Spleen (tissue), 13 donors: ENCODE data around the gene IFT80. TPM values are rescaled to one million over a fixed set of nuclear protein-coding genes. Genes with fewer than 3 reads are reported as not detected.

Experiments used
- DNase-seq: peaks from one replicate; pipeline ENCODE4 v3.0.0-alpha.2; 2020
- H3K27ac ChIP-seq, 8 donors: fragments of 200-600 bp; sonication (generic) in 7 of 8; 1 replicate in 4 of 8; 2 replicates in 4 of 8; pipeline versions ENCODE4 v1.5.0 to v1.8.0; 2016 to 2021; ENCODE audit warnings: inconsistent platforms in 4 of 8, mild to moderate bottlenecking in 4 of 8, moderate library complexity in 1 of 8
- H3K27me3 ChIP-seq, 7 donors: fragments of 200-600 bp; sonication (generic) in 6 of 7; replicated peaks in 1 of 7; 1 replicate in 4 of 7; 2 replicates in 3 of 7; pipeline versions ENCODE4 v1.5.0 to v1.8.0; 2016 to 2021; ENCODE audit warnings: inconsistent platforms in 3 of 7, mild to moderate bottlenecking in 1 of 7
- H3K36me3 ChIP-seq, 6 donors: fragments of 200-600 bp; sonication (generic) in 5 of 6; 1 replicate in 4 of 6; 2 replicates in 2 of 6; pipeline versions ENCODE4 v1.5.0 to v1.8.0; 2016 to 2021; ENCODE audit warnings: inconsistent platforms in 2 of 6
- H3K4me1 ChIP-seq, 6 donors: fragments of 200-600 bp; sonication (generic) in 5 of 6; 1 replicate in 3 of 6; 2 replicates in 3 of 6; pipeline versions ENCODE4 v1.5.0 to v1.8.0; 2016 to 2021; ENCODE audit warnings: inconsistent platforms in 3 of 6
- H3K4me3 ChIP-seq, 8 donors: fragments of 200-600 bp; sonication (generic) in 7 of 8; 1 replicate in 4 of 8; 2 replicates in 4 of 8; pipeline versions ENCODE4 v1.5.0 to v1.8.0; 2016 to 2021; ENCODE audit warnings: inconsistent platforms in 4 of 8, mild to moderate bottlenecking in 4 of 8, moderate library complexity in 2 of 8
- H3K9me3 ChIP-seq, 8 donors: fragments of 200-600 bp; sonication (generic) in 7 of 8; 1 replicate in 4 of 8; 2 replicates in 4 of 8; pipeline versions ENCODE4 v1.5.0 to v1.8.0; 2016 to 2021; ENCODE audit warnings: inconsistent platforms in 4 of 8
- POLR2A ChIP-seq, 3 donors: fragments of 450-650 bp; IDR thresholded peaks; one replicate each; pipeline ENCODE4 v1.5.1; 2017; ENCODE audit warnings: antibody characterized with exemption in 3 of 3, mild to moderate bottlenecking in 1 of 3
- POLR2AphosphoS5 ChIP-seq, 3 donors: sonication (generic); formaldehyde crosslinking; IDR thresholded peaks; one replicate each; pipeline ENCODE4 v1.5.1; 2017; ENCODE audit warnings: antibody characterized with exemption in 3 of 3
- WGBS, 5 donors: extraction: QIAGEN DNeasy Blood & Tissue Kit in 3 of 5; methylation state at CpG; one replicate each; pipeline versions ENCODE4 v1.1.5 to v1.1.7; 2013 to 2018; 5-methylcytosine and 5-hydroxymethylcytosine counted together
- intact Hi-C: fragments of 100-400 bp; cut with DNase I; formaldehyde crosslinking; loops from one replicate; pipeline ENCODE4 v1.15.0; 2023; ENCODE audit warnings: low total_unique reads
- long read RNA-seq, 2 donors: transcript quantifications; one replicate each; lab custom pipeline, GENCODE V29; 2026
- polyA plus RNA-seq, 3 donors: library from polyadenylated mRNA; stranded (reverse); fragments of 200-250 nt; gene quantifications; one replicate each; pipeline ENCODE4 v1.2.1, GENCODE V29; 2013
- total RNA-seq, 7 donors: library from RNA; depleted of rRNA in 3 of 7; stranded (reverse); fragments of >200 nt in 3 of 7; fragmentation: NEBNext Ultra II Directional in 4 of 7; extraction: Animal tissue kit (Norgen Biotek cat#: 25700) in 4 of 7; gene quantifications; one replicate each; pipeline versions ENCODE4 v1.1.0 to v1.2.1, GENCODE V29; 2016 to 2021
- TF ChIP-seq, protein P1 (sequence below), 11 experiments: fragments of 200-600 bp in 7 of 11; fragments of 450-650 bp in 4 of 11; sonication (generic) in 4 of 11; IDR thresholded peaks in 8 of 11; conservative IDR thresholded peaks in 3 of 11; 1 replicate in 7 of 11; 2 replicates in 4 of 11; pipeline versions ENCODE4 v1.4.0 to v1.8.0; 2016 to 2021; ENCODE audit warnings: antibody characterized with exemption in 11 of 11, inconsistent platforms in 4 of 11, mild to moderate bottlenecking in 1 of 11
- donor health status: healthy with polysubstance abuse.
- donor health status: DM: no; HTN: no; CAD: no; lungs with moderate emphysema.
- donor health status: DM: no; HTN: no; CAD: no.
- donor health status: Bipolar disorder and iron deficiency.
- donor health status: healthy.
- donor health status: DM: no; HTN: no; CAD: no.
- donor health status: DM: yes; HTN: yes; CAD: no.

IFT80 gene
- 10 to 100 TPM; 17.3 to 44.0 (median 24.5) TPM for total RNA-seq
- 10 to 100 TPM; 15.3 to 17.7 (median 16.0) TPM for polyA plus RNA-seq
- long read RNA-seq, donor 1, full-length matches to known transcripts, result 4 of 10 reads
- long read RNA-seq, donor 1, partial matches to known transcripts, result 6 of 10 reads
- long read RNA-seq, donor 1, other reads (novel, unspliced or antisense), result 0 of 10 reads
- long read RNA-seq, donor 2, partial matches to known transcripts, result 0 of 2 reads
- long read RNA-seq, donor 2, other reads (novel, unspliced or antisense), result 0 of 2 reads

DNA sequence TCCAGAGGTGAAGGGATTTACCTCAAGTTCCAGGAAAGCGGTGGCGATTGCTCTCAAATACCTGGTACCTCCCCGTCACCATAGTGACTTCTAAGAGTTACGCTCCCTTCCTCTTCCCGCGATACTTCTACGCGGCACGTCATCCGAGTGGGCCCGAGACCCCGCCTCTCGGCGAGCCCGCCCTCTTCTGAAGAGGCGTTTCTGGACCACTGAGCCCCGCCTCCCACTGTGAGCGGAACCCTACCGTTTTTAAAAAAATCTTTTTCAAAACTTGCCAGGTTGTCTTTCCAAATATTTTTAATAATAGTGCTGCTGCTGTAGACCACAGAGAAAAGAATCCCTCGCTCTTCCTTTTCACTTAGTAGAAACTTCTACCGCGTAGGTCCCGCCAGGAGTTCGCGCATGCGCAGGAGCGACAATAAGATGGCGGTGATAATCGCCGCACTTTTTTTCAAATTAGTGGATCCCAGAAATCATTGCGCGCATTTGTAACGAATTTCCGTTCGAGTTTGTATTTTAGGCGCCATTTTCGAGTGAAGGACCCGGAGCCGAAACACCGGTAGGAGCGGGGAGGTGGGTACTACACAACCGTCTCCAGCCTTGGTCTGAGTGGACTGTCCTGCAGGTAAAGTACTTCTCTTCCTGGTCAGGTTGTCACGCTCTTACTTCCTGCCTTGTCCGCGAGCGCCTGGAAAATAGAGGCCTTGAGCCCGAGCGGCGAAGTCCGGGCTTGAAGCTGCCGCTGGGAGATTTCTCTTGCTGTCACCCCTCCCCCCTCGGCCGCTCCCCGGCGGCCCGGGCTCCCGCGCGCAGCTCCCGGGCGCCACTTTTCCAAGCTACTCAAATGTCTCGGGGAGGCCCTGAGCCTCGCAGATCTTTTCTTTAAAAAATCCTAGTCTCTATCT lies at the start of gene IFT80, which contains the start of gene SMC4:
TSS of gene IFT80 (minus strand) at position 101 of the 905 bp plus-strand sequence. CDS start 14,625 bp downstream, outside the sequence.
TSS of gene SMC4 (plus strand) at position 526 of the 905 bp plus-strand sequence. CDS start 1,177 bp downstream, outside the sequence.
- H3K4me1 ChIP-seq, result peaks cover 0 to 56% (median 43%) of the 10 kb centered on the region in 6 donors
- DNase-seq, result peak; percentile 99
- H3K4me3 ChIP-seq, result peak within 1 kb of the TSS; percentile 77 to 94 (median 89)
- intact Hi-C loops, result no loop called here
- H3K27ac ChIP-seq, result peak within 1 kb of the TSS; percentile 88 to 98 (median 93)
- WGBS, 5 donors, result 0 to 1% (median 1%) methylated on average over 53 to 63 of the region's 63 CpGs
- no peaks in the 10 kb centered on the region for H3K36me3 ChIP-seq
- TF ChIP-seq POLR2A (IDR thresholded peaks at IDR 0.05) (peak in 1 of 3 donors; percentile 55), POLR2AphosphoS5 (IDR thresholded peaks at IDR 0.05) (peak; percentile 70 to 77 (median 76))
- TF ChIP-seq, protein P1, sequence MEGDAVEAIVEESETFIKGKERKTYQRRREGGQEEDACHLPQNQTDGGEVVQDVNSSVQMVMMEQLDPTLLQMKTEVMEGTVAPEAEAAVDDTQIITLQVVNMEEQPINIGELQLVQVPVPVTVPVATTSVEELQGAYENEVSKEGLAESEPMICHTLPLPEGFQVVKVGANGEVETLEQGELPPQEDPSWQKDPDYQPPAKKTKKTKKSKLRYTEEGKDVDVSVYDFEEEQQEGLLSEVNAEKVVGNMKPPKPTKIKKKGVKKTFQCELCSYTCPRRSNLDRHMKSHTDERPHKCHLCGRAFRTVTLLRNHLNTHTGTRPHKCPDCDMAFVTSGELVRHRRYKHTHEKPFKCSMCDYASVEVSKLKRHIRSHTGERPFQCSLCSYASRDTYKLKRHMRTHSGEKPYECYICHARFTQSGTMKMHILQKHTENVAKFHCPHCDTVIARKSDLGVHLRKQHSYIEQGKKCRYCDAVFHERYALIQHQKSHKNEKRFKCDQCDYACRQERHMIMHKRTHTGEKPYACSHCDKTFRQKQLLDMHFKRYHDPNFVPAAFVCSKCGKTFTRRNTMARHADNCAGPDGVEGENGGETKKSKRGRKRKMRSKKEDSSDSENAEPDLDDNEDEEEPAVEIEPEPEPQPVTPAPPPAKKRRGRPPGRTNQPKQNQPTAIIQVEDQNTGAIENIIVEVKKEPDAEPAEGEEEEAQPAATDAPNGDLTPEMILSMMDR (IDR thresholded peaks at IDR 0.05 in 8 of 11, conservative IDR thresholded peaks at IDR 0.05 in 3 of 11), result peak in 4 of 11 experiments; percentile 14 to 45 (median 33)
- H3K9me3 ChIP-seq, result no peaks in the 10 kb centered on the region
- peaks cover 0 to 21% (median 0%) of the 10 kb centered on the region in 7 donors for H3K27me3 ChIP-seq

DNA sequence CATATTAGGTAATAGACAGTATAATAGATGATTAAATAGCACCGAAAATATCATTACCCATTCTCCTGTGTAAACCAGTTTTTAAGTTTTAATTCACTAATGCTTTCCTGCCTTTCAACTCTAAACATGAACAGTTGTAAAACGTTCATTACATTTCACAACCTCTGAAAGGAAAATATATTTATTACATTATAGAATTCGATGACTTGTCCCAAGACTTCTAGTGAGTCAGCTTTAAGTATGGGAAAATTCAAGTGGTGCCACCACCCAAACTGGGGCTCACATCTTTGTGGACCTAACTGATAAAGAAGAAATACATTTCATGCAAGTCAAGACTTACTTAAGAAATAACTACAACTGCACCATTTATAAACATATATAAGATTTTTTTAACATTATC lies 48.5 kb upstream of the IFT80 start:
- no peaks in the 10 kb centered on the region for H3K9me3 ChIP-seq
- WGBS, 5 donors, result 53 to 79% (median 63%) methylated on average over 3 of the region's 3 CpGs
- H3K36me3 ChIP-seq, result peaks cover 0 to 26% (median 0%) of the 10 kb centered on the region in 6 donors
- DNase-seq, result no peak
- no peak for TF ChIP-seq POLR2AphosphoS5 (IDR thresholded peaks at IDR 0.05)
- TF ChIP-seq, protein P1 (IDR thresholded peaks at IDR 0.05 in 8 of 11, conservative IDR thresholded peaks at IDR 0.05 in 3 of 11), result no peak
- no peak for TF ChIP-seq POLR2A (IDR thresholded peaks at IDR 0.05)
- H3K4me1 ChIP-seq, result peaks cover 0 to 42% (median 26%) of the 10 kb centered on the region in 6 donors
- no peak overlapping the region for H3K27ac ChIP-seq
- H3K27me3 ChIP-seq, result peaks cover 0 to 7% (median 0%) of the 10 kb centered on the region in 7 donors
- intact Hi-C loops, result no loop called here
- H3K4me3 ChIP-seq, result no peak overlapping the region

DNA sequence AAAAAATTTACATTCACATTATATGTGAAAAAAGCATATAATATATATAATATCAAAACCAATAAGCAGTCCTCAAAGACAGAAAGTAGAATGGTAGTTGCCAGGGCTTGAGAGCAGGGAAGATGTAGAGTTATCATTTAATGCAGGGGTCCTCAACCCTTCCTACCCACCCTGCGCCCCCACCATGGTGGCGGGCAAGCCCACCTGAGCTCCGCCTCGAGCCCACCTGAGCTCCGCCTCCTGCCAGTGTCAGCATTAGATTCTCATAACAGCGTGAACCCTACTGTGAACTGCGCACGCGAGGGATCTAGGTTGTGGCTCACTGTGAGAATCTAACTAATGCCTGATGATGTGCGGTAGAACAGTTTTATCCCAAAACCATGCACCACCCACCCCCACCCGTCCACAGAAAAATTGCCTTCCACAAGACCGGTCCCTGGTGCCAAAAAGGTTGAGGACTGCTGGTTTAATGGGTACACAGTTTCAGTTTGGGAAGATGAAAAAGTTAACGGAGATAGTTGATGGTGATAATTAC lies 47.6 kb upstream of the IFT80 start:
- intact Hi-C loops, result no loop called here
- WGBS, 5 donors, result 94 to 98% (median 96%) methylated on average over 13 of the region's 13 CpGs
- H3K9me3 ChIP-seq, result no peaks in the 10 kb centered on the region
- H3K27me3 ChIP-seq, result peaks cover 0 to 7% (median 0%) of the 10 kb centered on the region in 7 donors
- peaks cover 0 to 26% (median 0%) of the 10 kb centered on the region in 6 donors for H3K36me3 ChIP-seq
- DNase-seq, result no peak
- no peak overlapping the region for H3K4me3 ChIP-seq
- no peak for TF ChIP-seq POLR2A (IDR thresholded peaks at IDR 0.05)
- TF ChIP-seq, protein P1 (IDR thresholded peaks at IDR 0.05 in 8 of 11, conservative IDR thresholded peaks at IDR 0.05 in 3 of 11), result no peak
- no peak for TF ChIP-seq POLR2AphosphoS5 (IDR thresholded peaks at IDR 0.05)
- no peak overlapping the region for H3K27ac ChIP-seq
- peaks cover 0 to 42% (median 26%) of the 10 kb centered on the region in 6 donors for H3K4me1 ChIP-seq
